Measurements from ENCODE around the gene FLT3.
"Not testable (repeated sequence)": the region's sequence is repeated elsewhere in the genome, so short reads cannot be mapped to it uniquely, and the experiment has no call there.

FLT3 gene

DNA sequence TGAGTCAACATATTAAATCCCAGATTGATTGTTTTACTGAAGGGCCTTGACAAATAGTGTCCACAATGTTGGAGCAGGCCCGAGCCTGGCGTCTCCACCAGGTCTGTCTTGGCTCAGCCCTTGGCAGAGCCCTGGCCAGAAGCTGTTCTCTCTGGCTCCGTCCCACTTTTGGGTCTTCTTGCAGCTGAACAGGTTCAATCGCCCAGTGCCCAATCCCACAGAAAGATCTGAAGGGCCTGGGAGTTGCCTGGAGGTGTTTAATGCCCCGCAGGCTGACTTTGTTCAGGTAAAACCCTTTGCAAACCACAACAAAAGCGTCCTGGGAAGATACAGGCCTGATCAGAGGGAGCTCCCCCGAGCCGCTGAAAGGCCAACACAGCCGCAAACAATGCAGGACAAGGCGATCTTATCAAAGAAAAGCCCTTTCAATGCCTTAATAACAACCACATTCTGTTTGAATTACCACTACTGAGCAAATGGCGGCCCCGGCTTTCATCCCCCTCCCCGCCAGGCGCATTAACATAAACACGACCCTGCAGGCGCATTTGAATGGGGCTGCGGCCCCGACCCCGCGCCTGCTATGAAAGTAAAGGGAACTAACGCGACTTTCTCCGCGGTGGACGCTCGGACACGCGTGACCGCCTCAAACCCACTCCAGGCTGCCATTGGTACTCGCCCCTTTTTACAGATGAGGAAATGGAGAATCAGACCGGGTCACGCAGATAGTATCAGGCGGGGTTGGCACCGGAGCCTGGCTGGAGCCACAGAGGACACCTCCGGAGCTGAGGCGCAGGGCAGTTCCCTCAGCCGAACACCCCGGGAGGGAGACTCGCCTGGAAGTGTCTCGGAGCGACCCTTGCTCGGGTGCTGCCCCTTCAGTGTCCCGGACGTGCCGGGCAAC, 134.4 kb downstream of the FLT3 start:
- H3K4me3 ChIP-seq (replicated peaks; ENCODE audit: insufficient read depth, low read length): no peak overlapping the region
- peaks cover 92% of the 10 kb centered on the region for H3K27me3 ChIP-seq (ENCODE audit: insufficient read depth, poor library complexity, severe bottlenecking)
- DNase-seq (ENCODE audit: low read depth in 1 of 2, low spot score in 1 of 2): no peak
- TF ChIP-seq GABPA (IDR thresholded peaks at IDR 0.05; ENCODE audit: low read depth): no peak
- no peak overlapping the region for H3K27ac ChIP-seq (replicated peaks)

DNA sequence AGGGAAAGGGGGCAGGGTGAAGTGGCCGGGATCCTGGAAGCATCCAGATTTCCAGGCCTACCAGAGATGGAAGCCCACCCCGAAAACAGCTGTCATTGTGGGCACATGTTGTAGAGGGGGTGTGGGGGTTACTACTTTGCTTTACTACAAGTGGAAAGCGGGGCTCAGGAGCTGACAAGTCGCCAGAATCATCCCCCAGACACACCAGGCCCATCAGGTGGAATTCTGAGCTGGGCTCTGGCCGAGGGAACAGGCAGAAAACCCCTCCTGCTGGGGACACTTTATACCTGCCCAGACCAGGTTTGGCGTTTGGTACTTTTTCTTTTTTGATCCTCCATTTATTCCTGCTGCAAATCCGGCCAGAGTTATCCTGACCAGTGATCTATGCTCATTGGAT, 135.0 kb downstream of the FLT3 start:
- Histone ChIP-seq H3K27me3 (ENCODE audit: insufficient read depth, poor library complexity, severe bottlenecking) (peaks cover 89% of the 10 kb centered on the region), H3K27ac (replicated peaks) (no peak overlapping the region), H3K4me3 (replicated peaks; ENCODE audit: insufficient read depth, low read length) (no peak overlapping the region)
- TF ChIP-seq SPI1 (IDR thresholded peaks at IDR 0.05; ENCODE audit: borderline replicate concordance, low read depth): no peak
- TF ChIP-seq, protein P1, sequence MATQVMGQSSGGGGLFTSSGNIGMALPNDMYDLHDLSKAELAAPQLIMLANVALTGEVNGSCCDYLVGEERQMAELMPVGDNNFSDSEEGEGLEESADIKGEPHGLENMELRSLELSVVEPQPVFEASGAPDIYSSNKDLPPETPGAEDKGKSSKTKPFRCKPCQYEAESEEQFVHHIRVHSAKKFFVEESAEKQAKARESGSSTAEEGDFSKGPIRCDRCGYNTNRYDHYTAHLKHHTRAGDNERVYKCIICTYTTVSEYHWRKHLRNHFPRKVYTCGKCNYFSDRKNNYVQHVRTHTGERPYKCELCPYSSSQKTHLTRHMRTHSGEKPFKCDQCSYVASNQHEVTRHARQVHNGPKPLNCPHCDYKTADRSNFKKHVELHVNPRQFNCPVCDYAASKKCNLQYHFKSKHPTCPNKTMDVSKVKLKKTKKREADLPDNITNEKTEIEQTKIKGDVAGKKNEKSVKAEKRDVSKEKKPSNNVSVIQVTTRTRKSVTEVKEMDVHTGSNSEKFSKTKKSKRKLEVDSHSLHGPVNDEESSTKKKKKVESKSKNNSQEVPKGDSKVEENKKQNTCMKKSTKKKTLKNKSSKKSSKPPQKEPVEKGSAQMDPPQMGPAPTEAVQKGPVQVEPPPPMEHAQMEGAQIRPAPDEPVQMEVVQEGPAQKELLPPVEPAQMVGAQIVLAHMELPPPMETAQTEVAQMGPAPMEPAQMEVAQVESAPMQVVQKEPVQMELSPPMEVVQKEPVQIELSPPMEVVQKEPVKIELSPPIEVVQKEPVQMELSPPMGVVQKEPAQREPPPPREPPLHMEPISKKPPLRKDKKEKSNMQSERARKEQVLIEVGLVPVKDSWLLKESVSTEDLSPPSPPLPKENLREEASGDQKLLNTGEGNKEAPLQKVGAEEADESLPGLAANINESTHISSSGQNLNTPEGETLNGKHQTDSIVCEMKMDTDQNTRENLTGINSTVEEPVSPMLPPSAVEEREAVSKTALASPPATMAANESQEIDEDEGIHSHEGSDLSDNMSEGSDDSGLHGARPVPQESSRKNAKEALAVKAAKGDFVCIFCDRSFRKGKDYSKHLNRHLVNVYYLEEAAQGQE (IDR thresholded peaks at IDR 0.05; ENCODE audit: insufficient replicate concordance, low read depth): no peak
- no peak for TF ChIP-seq GABPA (IDR thresholded peaks at IDR 0.05; ENCODE audit: low read depth)
- TF ChIP-seq POLR2AphosphoS5 (IDR thresholded peaks at IDR 0.05; ENCODE audit: low read depth): no peak
- TF ChIP-seq, protein P2, sequence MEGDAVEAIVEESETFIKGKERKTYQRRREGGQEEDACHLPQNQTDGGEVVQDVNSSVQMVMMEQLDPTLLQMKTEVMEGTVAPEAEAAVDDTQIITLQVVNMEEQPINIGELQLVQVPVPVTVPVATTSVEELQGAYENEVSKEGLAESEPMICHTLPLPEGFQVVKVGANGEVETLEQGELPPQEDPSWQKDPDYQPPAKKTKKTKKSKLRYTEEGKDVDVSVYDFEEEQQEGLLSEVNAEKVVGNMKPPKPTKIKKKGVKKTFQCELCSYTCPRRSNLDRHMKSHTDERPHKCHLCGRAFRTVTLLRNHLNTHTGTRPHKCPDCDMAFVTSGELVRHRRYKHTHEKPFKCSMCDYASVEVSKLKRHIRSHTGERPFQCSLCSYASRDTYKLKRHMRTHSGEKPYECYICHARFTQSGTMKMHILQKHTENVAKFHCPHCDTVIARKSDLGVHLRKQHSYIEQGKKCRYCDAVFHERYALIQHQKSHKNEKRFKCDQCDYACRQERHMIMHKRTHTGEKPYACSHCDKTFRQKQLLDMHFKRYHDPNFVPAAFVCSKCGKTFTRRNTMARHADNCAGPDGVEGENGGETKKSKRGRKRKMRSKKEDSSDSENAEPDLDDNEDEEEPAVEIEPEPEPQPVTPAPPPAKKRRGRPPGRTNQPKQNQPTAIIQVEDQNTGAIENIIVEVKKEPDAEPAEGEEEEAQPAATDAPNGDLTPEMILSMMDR (IDR thresholded peaks at IDR 0.05; ENCODE audit: insufficient read depth, low read length): no peak
- no peak for DNase-seq (ENCODE audit: low read depth in 1 of 2, low spot score in 1 of 2)

DNA sequence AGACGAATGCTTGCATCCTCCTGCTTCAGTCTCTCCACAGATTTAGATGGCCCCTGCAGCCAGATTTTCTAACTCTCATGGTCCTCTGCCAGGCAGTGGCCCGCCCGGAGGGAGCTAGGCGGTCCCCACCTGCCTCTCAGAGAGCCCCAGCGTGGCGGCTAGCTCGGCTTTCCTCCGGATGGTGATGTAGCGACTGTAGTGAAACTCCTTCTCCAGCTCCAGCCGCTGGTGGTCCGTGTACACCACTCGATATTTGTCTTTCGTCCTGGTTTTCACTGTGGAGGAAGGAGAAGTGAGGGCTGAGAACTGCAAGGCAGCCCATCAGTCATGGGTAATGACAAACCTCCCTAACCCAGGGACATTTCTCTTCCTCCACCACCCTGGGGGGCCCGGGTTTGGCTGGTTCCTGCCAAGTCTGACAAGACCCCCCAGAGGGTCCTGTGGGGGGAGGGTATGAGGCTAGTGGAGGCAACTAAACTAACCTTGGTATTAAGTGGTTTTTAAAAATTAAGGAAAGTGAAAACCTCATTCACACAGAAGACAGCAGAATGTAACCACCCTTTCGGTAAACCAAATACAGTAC, 135.5 kb downstream of the FLT3 start:
- DNase-seq (ENCODE audit: low read depth in 1 of 2, low spot score in 1 of 2): no peak
- Histone ChIP-seq H3K4me3 (replicated peaks; ENCODE audit: insufficient read depth, low read length) (no peak overlapping the region), H3K27me3 (ENCODE audit: insufficient read depth, poor library complexity, severe bottlenecking) (peaks cover 86% of the 10 kb centered on the region), H3K27ac (replicated peaks) (no peak overlapping the region)
- TF ChIP-seq, protein P1 (IDR thresholded peaks at IDR 0.05; ENCODE audit: insufficient replicate concordance, low read depth): no peak
- TF ChIP-seq SPI1 (IDR thresholded peaks at IDR 0.05; ENCODE audit: borderline replicate concordance, low read depth) (no peak), POLR2AphosphoS5 (IDR thresholded peaks at IDR 0.05; ENCODE audit: low read depth) (no peak), GABPA (IDR thresholded peaks at IDR 0.05; ENCODE audit: low read depth) (no peak)
- TF ChIP-seq, protein P2 (IDR thresholded peaks at IDR 0.05; ENCODE audit: insufficient read depth, low read length): no peak

DNA sequence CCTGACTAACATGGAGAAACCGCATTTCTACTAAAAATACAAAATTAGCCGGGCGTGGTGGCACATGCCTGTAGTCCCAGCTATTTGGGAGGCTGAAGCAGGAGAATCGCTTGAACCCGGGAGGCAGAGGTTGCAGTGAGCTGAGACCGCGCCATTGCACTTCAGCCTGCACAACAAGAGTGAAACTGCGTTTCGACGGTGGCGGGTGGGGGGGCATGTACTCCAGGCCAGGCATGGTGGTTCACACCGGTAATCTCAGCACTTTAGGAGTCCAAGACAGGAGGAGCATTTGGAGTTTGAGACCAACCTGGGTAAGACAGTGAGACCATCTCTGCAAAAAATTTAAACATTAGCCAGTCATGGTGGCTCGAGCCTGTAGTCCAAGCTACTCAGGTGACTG, 136.2 kb downstream of the FLT3 start:
- not testable (repeated sequence) for DNase-seq (ENCODE audit: low read depth in 1 of 2, low spot score in 1 of 2); H3K27ac ChIP-seq (replicated peaks); H3K4me3 ChIP-seq (replicated peaks; ENCODE audit: insufficient read depth, low read length)
- H3K27me3 ChIP-seq (ENCODE audit: insufficient read depth, poor library complexity, severe bottlenecking): peaks cover 82% of the 10 kb centered on the region

All from HL-60 (cell line).